Measurements from ENCODE around the gene NOL12.

Gene NOL12

GRCh38 chr22:37663521-37664140, 22.5 kb upstream of the NOL12 start:
- no peak for TF ChIP-seq FOXP2 (optimal IDR thresholded peaks at IDR 0.05; ENCODE audit: control extremely low read depth, extremely low read length, insufficient read depth)
- TF ChIP-seq POLR2AphosphoS5 (IDR thresholded peaks at IDR 0.05; ENCODE audit: borderline replicate concordance, low read depth, low read length), result no peak
- no peak for TF ChIP-seq EZH2 (IDR thresholded peaks at IDR 0.05)
- DNase-seq (ENCODE audit: low read depth, low spot score), result no peak
- H3K36me3 ChIP-seq (ENCODE audit: insufficient read depth, low read length), result peaks cover 15% of the 10 kb centered on the region
- no peaks in the 10 kb centered on the region for H3K9me3 ChIP-seq (ENCODE audit: low read depth, low read length)
- H3K4me3 ChIP-seq, result no peak overlapping the region
- no peak overlapping the region for H3K27ac ChIP-seq
- no peak overlapping the region for H3K9ac ChIP-seq (ENCODE audit: insufficient read length)

- Histone ChIP-seq H3K9ac (ENCODE audit: insufficient read length) (no peak overlapping the region), H3K4me3 (no peak overlapping the region), H3K9me3 (ENCODE audit: low read depth, low read length) (no peaks in the 10 kb centered on the region), H3K27ac (no peak overlapping the region), H3K36me3 (ENCODE audit: insufficient read depth, low read length) (peaks cover 15% of the 10 kb centered on the region)
- TF ChIP-seq EZH2 (IDR thresholded peaks at IDR 0.05) (no peak), POLR2AphosphoS5 (IDR thresholded peaks at IDR 0.05; ENCODE audit: borderline replicate concordance, low read depth, low read length) (no peak), FOXP2 (optimal IDR thresholded peaks at IDR 0.05; ENCODE audit: control extremely low read depth, extremely low read length, insufficient read depth) (no peak)
- DNase-seq (ENCODE audit: low read depth, low spot score), result no peak
These were observed 21.7 kb upstream of the NOL12 start for GRCh38 chr22:37664249-37665101.

GRCh38 chr22:37665487-37665886, 20.7 kb upstream of the NOL12 start:
- Histone ChIP-seq H3K9ac (ENCODE audit: insufficient read length) (no peak overlapping the region), H3K4me3 (no peak overlapping the region), H3K36me3 (ENCODE audit: insufficient read depth, low read length) (peaks cover 15% of the 10 kb centered on the region), H3K27ac (no peak overlapping the region), H3K9me3 (ENCODE audit: low read depth, low read length) (no peaks in the 10 kb centered on the region)
- no peak for TF ChIP-seq FOXP2 (optimal IDR thresholded peaks at IDR 0.05; ENCODE audit: control extremely low read depth, extremely low read length, insufficient read depth)
- TF ChIP-seq EZH2 (IDR thresholded peaks at IDR 0.05), result no peak
- TF ChIP-seq POLR2AphosphoS5 (IDR thresholded peaks at IDR 0.05; ENCODE audit: borderline replicate concordance, low read depth, low read length), result no peak
- DNase-seq (ENCODE audit: low read depth, low spot score), result no peak

GRCh38 chr22:37669586-37669985, 16.6 kb upstream of the NOL12 start:
- no peak for DNase-seq (ENCODE audit: low read depth, low spot score)
- H3K9me3 ChIP-seq (ENCODE audit: low read depth, low read length), result no peaks in the 10 kb centered on the region
- H3K9ac ChIP-seq (ENCODE audit: insufficient read length), result no peak overlapping the region
- peaks cover 15% of the 10 kb centered on the region for H3K36me3 ChIP-seq (ENCODE audit: insufficient read depth, low read length)
- no peak for TF ChIP-seq POLR2AphosphoS5 (IDR thresholded peaks at IDR 0.05; ENCODE audit: borderline replicate concordance, low read depth, low read length)
- no peak for TF ChIP-seq FOXP2 (optimal IDR thresholded peaks at IDR 0.05; ENCODE audit: control extremely low read depth, extremely low read length, insufficient read depth)
- TF ChIP-seq EZH2 (IDR thresholded peaks at IDR 0.05), result no peak
- H3K4me3 ChIP-seq, result no peak overlapping the region
- no peak overlapping the region for H3K27ac ChIP-seq

- H3K9me3 ChIP-seq (ENCODE audit: low read depth, low read length), result no peaks in the 10 kb centered on the region
- H3K9ac ChIP-seq (ENCODE audit: insufficient read length), result no peak overlapping the region
- H3K27ac ChIP-seq, result no peak overlapping the region
- no peak overlapping the region for H3K4me3 ChIP-seq
- TF ChIP-seq FOXP2 (optimal IDR thresholded peaks at IDR 0.05; ENCODE audit: control extremely low read depth, extremely low read length, insufficient read depth) (no peak), EZH2 (IDR thresholded peaks at IDR 0.05) (no peak), POLR2AphosphoS5 (IDR thresholded peaks at IDR 0.05; ENCODE audit: borderline replicate concordance, low read depth, low read length) (no peak)
- H3K36me3 ChIP-seq (ENCODE audit: insufficient read depth, low read length), result no peaks in the 10 kb centered on the region
- no peak for DNase-seq (ENCODE audit: low read depth, low spot score)
These were observed 13.8 kb upstream of the NOL12 start for GRCh38 chr22:37672206-37672919.

- TF ChIP-seq EZH2 (IDR thresholded peaks at IDR 0.05), result no peak
- no peak for TF ChIP-seq POLR2AphosphoS5 (IDR thresholded peaks at IDR 0.05; ENCODE audit: borderline replicate concordance, low read depth, low read length)
- TF ChIP-seq FOXP2 (optimal IDR thresholded peaks at IDR 0.05; ENCODE audit: control extremely low read depth, extremely low read length, insufficient read depth), result no peak
- DNase-seq (ENCODE audit: low read depth, low spot score), result no peak
- H3K9ac ChIP-seq (ENCODE audit: insufficient read length), result no peak overlapping the region
- H3K4me3 ChIP-seq, result no peak overlapping the region
- H3K27ac ChIP-seq, result no peak overlapping the region
- H3K36me3 ChIP-seq (ENCODE audit: insufficient read depth, low read length), result no peaks in the 10 kb centered on the region
- H3K9me3 ChIP-seq (ENCODE audit: low read depth, low read length), result no peaks in the 10 kb centered on the region
These were observed 13.2 kb upstream of the NOL12 start for GRCh38 chr22:37672920-37673455.

GRCh38 chr22:37674248-37674647, 11.9 kb upstream of the NOL12 start:
- no peak for DNase-seq (ENCODE audit: low read depth, low spot score)
- Histone ChIP-seq H3K9me3 (ENCODE audit: low read depth, low read length) (no peaks in the 10 kb centered on the region), H3K9ac (ENCODE audit: insufficient read length) (no peak overlapping the region), H3K4me3 (no peak overlapping the region), H3K27ac (no peak overlapping the region), H3K36me3 (ENCODE audit: insufficient read depth, low read length) (no peaks in the 10 kb centered on the region)
- TF ChIP-seq POLR2AphosphoS5 (IDR thresholded peaks at IDR 0.05; ENCODE audit: borderline replicate concordance, low read depth, low read length) (no peak), FOXP2 (optimal IDR thresholded peaks at IDR 0.05; ENCODE audit: control extremely low read depth, extremely low read length, insufficient read depth) (no peak), EZH2 (IDR thresholded peaks at IDR 0.05) (no peak)
